Measurements from ENCODE around the gene COPB2.

DNA sequence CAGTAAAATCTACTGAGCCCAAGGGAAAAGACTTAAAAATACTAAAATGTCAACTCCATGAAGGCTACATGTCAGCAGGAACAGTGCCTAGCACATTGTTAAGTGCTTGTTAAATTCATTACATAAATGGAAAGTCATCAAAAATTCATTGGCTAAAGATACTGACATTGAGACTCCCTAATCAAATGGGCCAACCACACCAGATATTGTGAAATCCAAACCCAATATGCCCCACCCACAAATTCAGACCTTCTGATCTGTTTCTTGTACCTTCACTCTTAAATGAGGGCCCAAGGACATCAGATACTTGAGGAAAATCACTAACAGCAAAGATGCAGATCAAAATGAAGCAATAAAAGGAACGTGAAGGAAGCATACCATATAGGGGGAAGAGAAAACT is 24.9 kb downstream of the COPB2 start:
- TF ChIP-seq, protein P1, sequence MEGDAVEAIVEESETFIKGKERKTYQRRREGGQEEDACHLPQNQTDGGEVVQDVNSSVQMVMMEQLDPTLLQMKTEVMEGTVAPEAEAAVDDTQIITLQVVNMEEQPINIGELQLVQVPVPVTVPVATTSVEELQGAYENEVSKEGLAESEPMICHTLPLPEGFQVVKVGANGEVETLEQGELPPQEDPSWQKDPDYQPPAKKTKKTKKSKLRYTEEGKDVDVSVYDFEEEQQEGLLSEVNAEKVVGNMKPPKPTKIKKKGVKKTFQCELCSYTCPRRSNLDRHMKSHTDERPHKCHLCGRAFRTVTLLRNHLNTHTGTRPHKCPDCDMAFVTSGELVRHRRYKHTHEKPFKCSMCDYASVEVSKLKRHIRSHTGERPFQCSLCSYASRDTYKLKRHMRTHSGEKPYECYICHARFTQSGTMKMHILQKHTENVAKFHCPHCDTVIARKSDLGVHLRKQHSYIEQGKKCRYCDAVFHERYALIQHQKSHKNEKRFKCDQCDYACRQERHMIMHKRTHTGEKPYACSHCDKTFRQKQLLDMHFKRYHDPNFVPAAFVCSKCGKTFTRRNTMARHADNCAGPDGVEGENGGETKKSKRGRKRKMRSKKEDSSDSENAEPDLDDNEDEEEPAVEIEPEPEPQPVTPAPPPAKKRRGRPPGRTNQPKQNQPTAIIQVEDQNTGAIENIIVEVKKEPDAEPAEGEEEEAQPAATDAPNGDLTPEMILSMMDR (optimal IDR thresholded peaks at IDR 0.05 in 1 of 3, IDR thresholded peaks at IDR 0.05 in 1 of 3, conservative IDR thresholded peaks at IDR 0.05 in 1 of 3; ENCODE audit: extremely low read depth in 1 of 3, insufficient read depth in 2 of 3, low read length in 3 of 3): no peak
- TF ChIP-seq EZH2 (IDR thresholded peaks at IDR 0.05; ENCODE audit: low read length): no peak
